ENCODE measurements around the gene BAMBI.

BAMBI gene

GRCh38 chr10:28710202-28710886 is 33.0 kb downstream of the BAMBI start:
- Histone ChIP-seq H3K79me2 (no peaks in the 10 kb centered on the region), H3K4me2 (ENCODE audit: low read length) (no peak overlapping the region), H3K36me3 (ENCODE audit: control insufficient read depth, insufficient read depth, low read length) (no peaks in the 10 kb centered on the region), H2AFZ (no peak overlapping the region), H3K4me3 (ENCODE audit: low read depth, low read length) (no peak overlapping the region), H3K27me3 (ENCODE audit: control insufficient read depth, insufficient read depth, low read length) (no peaks in the 10 kb centered on the region), H3K9ac (no peak overlapping the region), H3K9me3 (ENCODE audit: control insufficient read depth, low read length) (no peaks in the 10 kb centered on the region), H3K27ac (no peak overlapping the region), H3K4me1 (no peaks in the 10 kb centered on the region)
- TF ChIP-seq CTCF (IDR thresholded peaks at IDR 0.05): no peak

GRCh38 chr10:28711041-28711440 is 33.7 kb downstream of the BAMBI start:
- TF ChIP-seq CTCF (IDR thresholded peaks at IDR 0.05): no peak
- no peak overlapping the region for H3K4me2 ChIP-seq (ENCODE audit: low read length)
- no peaks in the 10 kb centered on the region for H3K79me2 ChIP-seq
- no peaks in the 10 kb centered on the region for H3K36me3 ChIP-seq (ENCODE audit: control insufficient read depth, insufficient read depth, low read length)
- H3K9me3 ChIP-seq (ENCODE audit: control insufficient read depth, low read length): no peaks in the 10 kb centered on the region
- no peak overlapping the region for H2AFZ ChIP-seq
- H3K27ac ChIP-seq: no peak overlapping the region
- H3K27me3 ChIP-seq (ENCODE audit: control insufficient read depth, insufficient read depth, low read length): no peaks in the 10 kb centered on the region
- no peak overlapping the region for H3K9ac ChIP-seq
- no peaks in the 10 kb centered on the region for H3K4me1 ChIP-seq
- H3K4me3 ChIP-seq (ENCODE audit: low read depth, low read length): no peak overlapping the region

- no peaks in the 10 kb centered on the region for H3K9me3 ChIP-seq (ENCODE audit: control insufficient read depth, low read length)
- H3K4me3 ChIP-seq (ENCODE audit: low read depth, low read length): no peak overlapping the region
- no peaks in the 10 kb centered on the region for H3K4me1 ChIP-seq
- H3K4me2 ChIP-seq (ENCODE audit: low read length): no peak overlapping the region
- no peaks in the 10 kb centered on the region for H3K79me2 ChIP-seq
- no peak overlapping the region for H2AFZ ChIP-seq
- H3K27me3 ChIP-seq (ENCODE audit: control insufficient read depth, insufficient read depth, low read length): no peaks in the 10 kb centered on the region
- no peak for TF ChIP-seq CTCF (IDR thresholded peaks at IDR 0.05)
- no peak overlapping the region for H3K27ac ChIP-seq
- no peak overlapping the region for H3K9ac ChIP-seq
- no peaks in the 10 kb centered on the region for H3K36me3 ChIP-seq (ENCODE audit: control insufficient read depth, insufficient read depth, low read length)
These were observed 34.5 kb downstream of the BAMBI start for GRCh38 chr10:28711776-28712175.

GRCh38 chr10:28713626-28714352 is 36.5 kb downstream of the BAMBI start:
- Histone ChIP-seq H3K4me2 (ENCODE audit: low read length) (no peak overlapping the region), H3K4me1 (no peaks in the 10 kb centered on the region), H3K79me2 (no peaks in the 10 kb centered on the region), H3K9me3 (ENCODE audit: control insufficient read depth, low read length) (no peaks in the 10 kb centered on the region), H3K4me3 (ENCODE audit: low read depth, low read length) (no peak overlapping the region), H2AFZ (no peak overlapping the region), H3K9ac (no peak overlapping the region), H3K27me3 (ENCODE audit: control insufficient read depth, insufficient read depth, low read length) (no peaks in the 10 kb centered on the region), H3K36me3 (ENCODE audit: control insufficient read depth, insufficient read depth, low read length) (no peaks in the 10 kb centered on the region), H3K27ac (no peak overlapping the region)
- TF ChIP-seq CTCF (IDR thresholded peaks at IDR 0.05): no peak
